ENCODE data around the gene SLC5A8.

- no peak for TF ChIP-seq EZH2phosphoT487 (IDR thresholded peaks at IDR 0.05; ENCODE audit: borderline replicate concordance, low read length)
- TF ChIP-seq, protein P1, sequence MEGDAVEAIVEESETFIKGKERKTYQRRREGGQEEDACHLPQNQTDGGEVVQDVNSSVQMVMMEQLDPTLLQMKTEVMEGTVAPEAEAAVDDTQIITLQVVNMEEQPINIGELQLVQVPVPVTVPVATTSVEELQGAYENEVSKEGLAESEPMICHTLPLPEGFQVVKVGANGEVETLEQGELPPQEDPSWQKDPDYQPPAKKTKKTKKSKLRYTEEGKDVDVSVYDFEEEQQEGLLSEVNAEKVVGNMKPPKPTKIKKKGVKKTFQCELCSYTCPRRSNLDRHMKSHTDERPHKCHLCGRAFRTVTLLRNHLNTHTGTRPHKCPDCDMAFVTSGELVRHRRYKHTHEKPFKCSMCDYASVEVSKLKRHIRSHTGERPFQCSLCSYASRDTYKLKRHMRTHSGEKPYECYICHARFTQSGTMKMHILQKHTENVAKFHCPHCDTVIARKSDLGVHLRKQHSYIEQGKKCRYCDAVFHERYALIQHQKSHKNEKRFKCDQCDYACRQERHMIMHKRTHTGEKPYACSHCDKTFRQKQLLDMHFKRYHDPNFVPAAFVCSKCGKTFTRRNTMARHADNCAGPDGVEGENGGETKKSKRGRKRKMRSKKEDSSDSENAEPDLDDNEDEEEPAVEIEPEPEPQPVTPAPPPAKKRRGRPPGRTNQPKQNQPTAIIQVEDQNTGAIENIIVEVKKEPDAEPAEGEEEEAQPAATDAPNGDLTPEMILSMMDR (IDR thresholded peaks at IDR 0.05; ENCODE audit: low read depth, low read length, poor library complexity, severe bottlenecking), result no peak
Observed at GRCh38 chr12:101257357-101257756, 47.3 kb upstream of the SLC5A8 start.

All from DOHH2 (cell line).